Ascending aorta (tissue), 2 donors: ENCODE data around the gene CLSTN2. TPM values are rescaled to one million over a fixed set of nuclear protein-coding genes. Genes with fewer than 3 reads are reported as not detected.

Experiments
- DNase-seq, 2 donors: peaks; one replicate each; pipeline ENCODE4 v3.0.0-alpha.2; 2019; ENCODE audit warnings: low spot score in 2 of 2
- H3K27ac ChIP-seq, 2 donors: fragments of 200-600 bp; sonication (generic); one replicate each; pipeline ENCODE4 v1.5.1; 2016 to 2017; ENCODE audit warnings: mild to moderate bottlenecking in 1 of 2
- H3K27me3 ChIP-seq: fragments of 200-600 bp; sonication (generic); one replicate; pipeline ENCODE4 v1.5.1; 2017
- H3K36me3 ChIP-seq, 2 donors: fragments of 200-600 bp; sonication (generic); one replicate each; pipeline ENCODE4 v1.5.1; 2016
- H3K4me1 ChIP-seq, 2 donors: fragments of 200-600 bp; sonication (generic); one replicate each; pipeline ENCODE4 v1.5.1; 2016 to 2017; ENCODE audit warnings: mild to moderate bottlenecking in 1 of 2
- H3K4me3 ChIP-seq, 2 donors: fragments of 200-600 bp; sonication (generic); one replicate each; pipeline ENCODE4 v1.5.1; 2016 to 2017; ENCODE audit warnings: mild to moderate bottlenecking in 1 of 2
- H3K9me3 ChIP-seq, 2 donors: fragments of 200-600 bp; sonication (generic); one replicate each; pipeline ENCODE4 v1.5.1; 2016
- intact Hi-C: fragments of 100-400 bp; cut with DNase I; formaldehyde crosslinking; loops from one replicate; pipeline ENCODE4 v1.15.1; 2023
- total RNA-seq: library from RNA; depleted of rRNA; stranded (reverse); fragments of >200 nt; gene quantifications from one replicate; pipeline ENCODE4 v1.1.0, GENCODE V29; 2016
- TF ChIP-seq, protein P1 (sequence below), 3 experiments: fragments of 200-600 bp in 2 of 3; fragments of 450-650 bp in 1 of 3; sonication (generic) in 2 of 3; IDR thresholded peaks; one replicate each; pipeline ENCODE4 v1.5.1; 2016 to 2019; ENCODE audit warnings: antibody characterized with exemption in 3 of 3, mild to moderate bottlenecking in 1 of 3, moderate library complexity in 1 of 3

CLSTN2 gene
- total RNA-seq, 1 donor from 2014 or later: 65.8 TPM

DNA sequence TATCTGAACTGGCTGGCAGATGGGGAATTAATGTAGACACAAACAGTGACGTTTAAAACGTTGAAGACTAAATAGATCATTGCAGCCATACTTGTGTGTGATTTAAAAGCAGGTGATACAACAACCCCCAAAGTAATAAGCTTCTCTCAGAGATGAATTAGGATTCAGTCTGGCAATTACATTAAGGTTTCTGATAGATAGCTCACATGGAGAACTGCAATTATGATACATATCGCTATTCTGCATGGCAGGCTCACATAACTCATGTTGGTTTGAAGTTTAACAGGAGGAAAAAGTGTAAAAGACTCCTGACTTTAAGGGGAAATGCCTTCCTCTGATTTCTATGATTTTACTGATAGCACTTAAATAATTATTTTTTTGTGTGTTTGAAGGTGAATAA lies 196.9 kb downstream of the CLSTN2 start:
- TF ChIP-seq, protein P1, sequence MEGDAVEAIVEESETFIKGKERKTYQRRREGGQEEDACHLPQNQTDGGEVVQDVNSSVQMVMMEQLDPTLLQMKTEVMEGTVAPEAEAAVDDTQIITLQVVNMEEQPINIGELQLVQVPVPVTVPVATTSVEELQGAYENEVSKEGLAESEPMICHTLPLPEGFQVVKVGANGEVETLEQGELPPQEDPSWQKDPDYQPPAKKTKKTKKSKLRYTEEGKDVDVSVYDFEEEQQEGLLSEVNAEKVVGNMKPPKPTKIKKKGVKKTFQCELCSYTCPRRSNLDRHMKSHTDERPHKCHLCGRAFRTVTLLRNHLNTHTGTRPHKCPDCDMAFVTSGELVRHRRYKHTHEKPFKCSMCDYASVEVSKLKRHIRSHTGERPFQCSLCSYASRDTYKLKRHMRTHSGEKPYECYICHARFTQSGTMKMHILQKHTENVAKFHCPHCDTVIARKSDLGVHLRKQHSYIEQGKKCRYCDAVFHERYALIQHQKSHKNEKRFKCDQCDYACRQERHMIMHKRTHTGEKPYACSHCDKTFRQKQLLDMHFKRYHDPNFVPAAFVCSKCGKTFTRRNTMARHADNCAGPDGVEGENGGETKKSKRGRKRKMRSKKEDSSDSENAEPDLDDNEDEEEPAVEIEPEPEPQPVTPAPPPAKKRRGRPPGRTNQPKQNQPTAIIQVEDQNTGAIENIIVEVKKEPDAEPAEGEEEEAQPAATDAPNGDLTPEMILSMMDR (IDR thresholded peaks at IDR 0.05): no peak
- H3K9me3 ChIP-seq: no peaks in the 10 kb centered on the region
- no peak overlapping the region for H3K4me3 ChIP-seq
- H3K27me3 ChIP-seq: no peaks in the 10 kb centered on the region
- DNase-seq: no peak
- H3K4me1 ChIP-seq: no peaks in the 10 kb centered on the region
- no peak overlapping the region for H3K27ac ChIP-seq
- H3K36me3 ChIP-seq: no peaks in the 10 kb centered on the region
- intact Hi-C loops: no loop called here

DNA sequence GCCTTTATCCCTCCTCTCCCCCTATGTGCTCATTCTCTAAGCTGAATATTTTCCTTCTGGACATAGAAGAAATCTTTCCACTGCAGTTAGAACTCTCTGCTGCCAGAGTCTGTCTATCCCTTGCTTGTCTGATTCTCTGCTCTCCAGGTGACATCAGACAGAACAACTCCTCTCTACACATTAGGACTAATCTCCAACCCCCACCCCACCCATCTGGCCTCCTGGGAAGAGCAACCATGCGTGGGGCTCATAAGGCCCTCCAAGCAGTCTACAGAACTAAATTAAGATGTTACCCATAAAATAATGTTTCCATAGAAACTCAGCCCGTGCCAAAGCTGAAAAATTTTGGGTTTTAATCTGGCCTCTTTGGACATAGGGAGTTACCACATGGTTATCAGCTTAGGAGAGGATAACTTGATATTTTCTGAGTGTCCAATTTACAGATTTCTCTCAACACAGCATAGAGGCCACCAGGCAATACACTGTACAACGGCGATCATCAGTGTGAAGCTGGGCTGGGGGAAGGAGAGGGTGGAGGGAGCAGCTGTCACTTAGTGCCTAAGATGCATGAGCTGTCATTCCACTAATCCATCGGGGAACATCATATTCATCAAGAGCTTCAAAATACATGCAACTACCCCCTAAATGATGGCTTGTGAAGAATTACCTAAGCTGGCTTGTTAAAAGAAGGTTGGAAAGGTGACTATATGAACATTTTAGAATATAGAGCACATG lies 199.4 kb downstream of the CLSTN2 start:
- intact Hi-C loops: no loop called here
- no peaks in the 10 kb centered on the region for H3K4me1 ChIP-seq
- TF ChIP-seq, protein P1 (IDR thresholded peaks at IDR 0.05): no peak

GRCh38 chr3:140135461-140135860 lies 200.5 kb downstream of the CLSTN2 start:
- Histone ChIP-seq H3K27ac (no peak overlapping the region), H3K36me3 (no peaks in the 10 kb centered on the region), H3K4me3 (no peak overlapping the region), H3K4me1 (no peaks in the 10 kb centered on the region), H3K27me3 (no peaks in the 10 kb centered on the region), H3K9me3 (no peaks in the 10 kb centered on the region)
- intact Hi-C loops: no loop called here
- no peak for DNase-seq
- TF ChIP-seq, protein P1 (IDR thresholded peaks at IDR 0.05): no peak

More for the DNA sequence above, 199.4 kb downstream of the CLSTN2 start:
- H3K27me3 ChIP-seq: no peaks in the 10 kb centered on the region
- no peaks in the 10 kb centered on the region for H3K9me3 ChIP-seq
- no peaks in the 10 kb centered on the region for H3K36me3 ChIP-seq
- no peak overlapping the region for H3K27ac ChIP-seq
- H3K4me3 ChIP-seq: no peak overlapping the region
- DNase-seq: no peak

GRCh38 chr3:140143367-140144069 lies 208.5 kb downstream of the CLSTN2 start:
- no peak for DNase-seq
- Histone ChIP-seq H3K4me3 (no peak overlapping the region), H3K36me3 (no peaks in the 10 kb centered on the region), H3K4me1 (no peaks in the 10 kb centered on the region), H3K27ac (no peak overlapping the region), H3K27me3 (no peaks in the 10 kb centered on the region), H3K9me3 (no peaks in the 10 kb centered on the region)
- intact Hi-C loops: no loop called here
- TF ChIP-seq, protein P1 (IDR thresholded peaks at IDR 0.05): no peak

GRCh38 chr3:140145528-140145927 lies 210.5 kb downstream of the CLSTN2 start:
- Histone ChIP-seq H3K27ac (no peak overlapping the region), H3K36me3 (no peaks in the 10 kb centered on the region)

More at GRCh38 chr3:140145528-140145927, 210.5 kb downstream of the CLSTN2 start:
- no peak for DNase-seq
- Histone ChIP-seq H3K4me1 (no peaks in the 10 kb centered on the region), H3K27me3 (no peaks in the 10 kb centered on the region), H3K4me3 (no peak overlapping the region), H3K9me3 (no peaks in the 10 kb centered on the region)
- intact Hi-C loops: no loop called here
- TF ChIP-seq, protein P1 (IDR thresholded peaks at IDR 0.05): no peak
